Calu3 (cell line): ENCODE results near the gene MSI2. TPM values are rescaled to one million over a fixed set of nuclear protein-coding genes. Genes with fewer than 3 reads are reported as not detected.

ENCODE experiments used
- BruUV-seq: library from RNA; stranded (reverse); fragments of 400-500 nt; replicated peaks from 2 replicates; lab custom pipeline; 2021; lab: Mats Ljungman, UMichigan
- CTCF ChIA-PET: fragments of 300-600 bp; sonication (Branson Sonifier 250); formaldehyde crosslinking; loops from one replicate; lab custom pipeline; 2022; ENCODE audit warnings: antibody characterized with exemption; lab: Charles Lee
- DNase-seq: peaks from one replicate; pipeline ENCODE4 v3.0.0; 2022
- H3K27ac Mint-ChIP-seq: one replicate; pipeline ENCODE4 v1.8.0; 2022; ENCODE audit warnings: mixed read lengths; ENCODE audit not compliant: unreplicated experiment
- H3K27me3 Mint-ChIP-seq: one replicate; pipeline ENCODE4 v1.8.0; 2022; ENCODE audit warnings: mixed read lengths; ENCODE audit not compliant: unreplicated experiment
- H3K36me3 Mint-ChIP-seq: one replicate; pipeline ENCODE4 v1.8.0; 2022; ENCODE audit warnings: mild to moderate bottlenecking, moderate library complexity, mixed read lengths; ENCODE audit not compliant: insufficient read depth, unreplicated experiment
- H3K4me1 Mint-ChIP-seq: one replicate; pipeline ENCODE4 v1.8.0; 2022; ENCODE audit warnings: mild to moderate bottlenecking, low read depth, mixed read lengths; ENCODE audit not compliant: unreplicated experiment
- H3K4me3 Mint-ChIP-seq: one replicate; pipeline ENCODE4 v1.8.0; 2022; ENCODE audit warnings: mild to moderate bottlenecking, low read depth, moderate library complexity, mixed read lengths; ENCODE audit not compliant: unreplicated experiment
- H3K9me3 Mint-ChIP-seq: one replicate; pipeline ENCODE4 v1.8.0; 2022; ENCODE audit warnings: low read depth, mixed read lengths; ENCODE audit not compliant: unreplicated experiment
- CTCF ChIP-seq: fragments of 200-600 bp; IDR thresholded peaks from one replicate; pipeline ENCODE4 v1.8.0; 2022; ENCODE audit warnings: antibody characterized with exemption; ENCODE audit not compliant: unreplicated experiment
- intact Hi-C: fragments of 100-400 bp; cut with micrococcal nuclease; formaldehyde crosslinking; loops from one replicate; pipeline ENCODE4 v1.10.0; 2022; ENCODE audit not compliant: unreplicated experiment
- total RNA-seq: library from RNA; stranded (reverse); gene quantifications from 2 replicates; pipeline ENCODE4 v1.2.3, GENCODE V29; 2022

The MSI2 gene
- total RNA-seq, 1 experiment from 2014 or later = 66.4 TPM

DNA sequence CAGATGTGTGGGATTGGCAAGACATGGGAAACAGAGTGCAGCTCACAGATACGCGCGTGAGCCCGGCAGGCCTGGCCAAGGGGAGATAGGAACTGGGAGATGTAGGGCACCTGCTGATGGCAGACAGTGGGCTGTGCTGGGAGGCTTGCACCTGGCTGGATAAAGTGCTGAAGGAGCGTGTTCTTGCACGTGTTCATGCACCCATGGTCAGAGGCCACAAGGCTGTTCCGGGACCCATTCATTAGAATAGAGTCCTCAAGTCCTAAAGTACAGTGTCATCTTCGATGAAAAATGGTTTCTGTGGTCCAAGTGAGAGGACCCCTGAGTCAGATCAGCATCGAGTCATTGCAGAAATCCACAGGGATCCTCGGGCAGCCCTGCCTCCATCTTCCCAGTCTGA lies 252.3 kb downstream of the MSI2 start:
- no peak for DNase-seq
- no peak overlapping the region for H3K4me3 Mint-ChIP-seq
- no peaks in the 10 kb centered on the region for H3K9me3 Mint-ChIP-seq
- peaks cover 4% of the 10 kb centered on the region for H3K4me1 Mint-ChIP-seq
- H3K27me3 Mint-ChIP-seq = no peaks in the 10 kb centered on the region
- no peak overlapping the region for H3K27ac Mint-ChIP-seq
- no peaks in the 10 kb centered on the region for H3K36me3 Mint-ChIP-seq
- CTCF ChIA-PET = no interaction called here
- intact Hi-C loops = no loop called here
- TF ChIP-seq CTCF = no peak
- no TSS peak for BruUV-seq

DNA sequence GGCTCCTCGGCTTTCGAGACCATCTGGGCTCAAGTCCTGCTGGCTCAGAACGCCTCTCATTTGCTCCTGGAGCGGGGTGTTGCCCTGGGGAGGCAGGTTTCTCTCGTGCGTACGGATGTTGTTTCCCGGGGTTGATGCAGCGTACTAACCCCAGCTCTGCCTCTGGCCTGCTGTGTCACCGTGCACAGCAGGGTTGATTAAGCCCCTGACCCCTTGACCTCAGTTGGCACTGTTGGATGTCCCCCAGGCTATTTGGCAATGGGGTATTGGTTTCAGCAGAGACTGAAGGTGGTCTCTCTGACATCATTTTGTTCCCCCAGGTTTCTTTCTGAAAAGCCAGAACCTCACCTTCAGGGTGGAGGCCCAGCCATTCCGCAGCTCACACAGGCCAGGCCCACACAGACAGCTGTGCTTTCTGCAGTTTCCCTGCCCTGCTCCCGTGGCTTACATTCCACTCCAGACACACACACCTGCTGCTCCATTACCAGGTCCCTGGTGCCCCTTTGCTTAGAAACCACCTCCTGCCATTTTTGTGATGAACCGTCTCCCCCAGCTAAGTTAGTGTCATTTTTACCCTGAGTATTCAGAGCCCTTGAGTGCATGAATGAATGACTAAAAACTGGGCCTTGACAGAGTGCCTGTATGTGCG lies 255.3 kb downstream of the MSI2 start:
- peaks cover 10% of the 10 kb centered on the region for H3K4me1 Mint-ChIP-seq
- no peak for DNase-seq
- no peak overlapping the region for H3K27ac Mint-ChIP-seq
- H3K9me3 Mint-ChIP-seq = no peaks in the 10 kb centered on the region
- CTCF ChIA-PET = no interaction called here
- no peak for TF ChIP-seq CTCF
- intact Hi-C loops = no loop called here
- BruUV-seq = no TSS peak
- no peaks in the 10 kb centered on the region for H3K27me3 Mint-ChIP-seq
- no peak overlapping the region for H3K4me3 Mint-ChIP-seq
- no peaks in the 10 kb centered on the region for H3K36me3 Mint-ChIP-seq

DNA sequence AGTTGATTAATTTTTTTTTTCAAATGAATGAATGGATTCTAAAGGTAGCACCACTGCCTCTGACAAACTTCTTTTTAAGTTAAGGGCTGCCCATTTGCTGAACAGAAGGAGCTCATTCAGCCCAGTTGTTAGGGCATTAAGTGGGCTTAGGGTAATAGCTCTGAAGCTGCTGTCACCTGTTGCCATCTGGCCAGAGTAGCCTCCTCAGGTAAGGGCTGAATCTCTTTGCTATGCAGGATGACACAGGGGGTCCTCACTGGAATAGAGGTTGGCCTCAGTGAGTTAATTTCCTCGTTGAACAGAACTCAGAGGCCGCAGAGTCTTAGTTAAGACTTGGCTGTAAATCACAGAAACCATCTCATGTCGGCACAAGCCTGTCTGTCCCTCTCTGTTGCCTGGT lies 255.9 kb downstream of the MSI2 start:
- no peak for DNase-seq
- intact Hi-C loops = no loop called here
- H3K27ac Mint-ChIP-seq = no peak overlapping the region
- no peak overlapping the region for H3K4me3 Mint-ChIP-seq
- BruUV-seq = no TSS peak
- H3K4me1 Mint-ChIP-seq = peaks cover 10% of the 10 kb centered on the region
- no peaks in the 10 kb centered on the region for H3K36me3 Mint-ChIP-seq
- CTCF ChIA-PET = interaction anchor here (0.7 kb wide), 1 partner anchor 218 kb away, joined by 3 read pairs; no protein-coding TSS in a partner anchor
- H3K9me3 Mint-ChIP-seq = no peaks in the 10 kb centered on the region
- H3K27me3 Mint-ChIP-seq = no peaks in the 10 kb centered on the region
- TF ChIP-seq CTCF = no peak

DNA sequence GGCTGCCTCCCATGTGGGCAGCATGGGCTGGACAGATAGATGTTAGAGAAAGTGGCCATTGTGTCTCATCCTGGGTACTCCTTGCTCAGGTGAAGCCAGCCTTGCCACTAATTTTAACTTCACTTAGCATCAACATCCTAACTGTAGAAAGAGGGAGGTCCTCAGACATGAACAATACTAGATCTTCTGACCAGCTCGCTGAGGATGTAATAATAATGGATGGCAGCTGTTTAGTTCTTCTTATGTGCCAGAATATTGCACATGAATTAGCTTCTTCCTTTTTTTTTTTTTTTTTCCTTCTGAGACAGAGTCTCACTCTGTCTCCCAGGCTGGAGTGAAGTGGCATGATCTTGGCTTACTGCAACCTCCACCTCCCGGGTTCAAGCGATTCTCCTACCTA lies 256.4 kb downstream of the MSI2 start:
- no TSS peak for BruUV-seq
- DNase-seq = no peak
- H3K36me3 Mint-ChIP-seq = no peaks in the 10 kb centered on the region
- intact Hi-C loops = no loop called here
- no peak overlapping the region for H3K4me3 Mint-ChIP-seq
- CTCF ChIA-PET = interaction anchor here (0.7 kb wide), 1 partner anchor 219 kb away, joined by 3 read pairs; no protein-coding TSS in a partner anchor
- no peaks in the 10 kb centered on the region for H3K9me3 Mint-ChIP-seq
- H3K27ac Mint-ChIP-seq = no peak overlapping the region
- no peak for TF ChIP-seq CTCF
- peaks cover 10% of the 10 kb centered on the region for H3K4me1 Mint-ChIP-seq
- no peaks in the 10 kb centered on the region for H3K27me3 Mint-ChIP-seq
